ENCODE data around the gene MORC4.

GRCh38 chrX:107008034-107008433, 8.0 kb upstream of the MORC4 start:
- TF ChIP-seq, protein P1, sequence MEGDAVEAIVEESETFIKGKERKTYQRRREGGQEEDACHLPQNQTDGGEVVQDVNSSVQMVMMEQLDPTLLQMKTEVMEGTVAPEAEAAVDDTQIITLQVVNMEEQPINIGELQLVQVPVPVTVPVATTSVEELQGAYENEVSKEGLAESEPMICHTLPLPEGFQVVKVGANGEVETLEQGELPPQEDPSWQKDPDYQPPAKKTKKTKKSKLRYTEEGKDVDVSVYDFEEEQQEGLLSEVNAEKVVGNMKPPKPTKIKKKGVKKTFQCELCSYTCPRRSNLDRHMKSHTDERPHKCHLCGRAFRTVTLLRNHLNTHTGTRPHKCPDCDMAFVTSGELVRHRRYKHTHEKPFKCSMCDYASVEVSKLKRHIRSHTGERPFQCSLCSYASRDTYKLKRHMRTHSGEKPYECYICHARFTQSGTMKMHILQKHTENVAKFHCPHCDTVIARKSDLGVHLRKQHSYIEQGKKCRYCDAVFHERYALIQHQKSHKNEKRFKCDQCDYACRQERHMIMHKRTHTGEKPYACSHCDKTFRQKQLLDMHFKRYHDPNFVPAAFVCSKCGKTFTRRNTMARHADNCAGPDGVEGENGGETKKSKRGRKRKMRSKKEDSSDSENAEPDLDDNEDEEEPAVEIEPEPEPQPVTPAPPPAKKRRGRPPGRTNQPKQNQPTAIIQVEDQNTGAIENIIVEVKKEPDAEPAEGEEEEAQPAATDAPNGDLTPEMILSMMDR (IDR thresholded peaks at IDR 0.05): no peak
- no peak for TF ChIP-seq POLR2AphosphoS5 (IDR thresholded peaks at IDR 0.05)
- TF ChIP-seq POLR2A (IDR thresholded peaks at IDR 0.05): no peak
